ENCODE data around the gene CWC27. TPM values are rescaled to one million over a fixed set of nuclear protein-coding genes. Genes with fewer than 3 reads are reported as not detected.

CWC27 gene
- polyA plus RNA-seq, 1 of the 3 experiments (the other 2 are of a cell fraction): 6.6 TPM

GRCh38 chr5:64925123-64925522 lies 156.4 kb downstream of the CWC27 start (continued):
- TF ChIP-seq, protein P1, sequence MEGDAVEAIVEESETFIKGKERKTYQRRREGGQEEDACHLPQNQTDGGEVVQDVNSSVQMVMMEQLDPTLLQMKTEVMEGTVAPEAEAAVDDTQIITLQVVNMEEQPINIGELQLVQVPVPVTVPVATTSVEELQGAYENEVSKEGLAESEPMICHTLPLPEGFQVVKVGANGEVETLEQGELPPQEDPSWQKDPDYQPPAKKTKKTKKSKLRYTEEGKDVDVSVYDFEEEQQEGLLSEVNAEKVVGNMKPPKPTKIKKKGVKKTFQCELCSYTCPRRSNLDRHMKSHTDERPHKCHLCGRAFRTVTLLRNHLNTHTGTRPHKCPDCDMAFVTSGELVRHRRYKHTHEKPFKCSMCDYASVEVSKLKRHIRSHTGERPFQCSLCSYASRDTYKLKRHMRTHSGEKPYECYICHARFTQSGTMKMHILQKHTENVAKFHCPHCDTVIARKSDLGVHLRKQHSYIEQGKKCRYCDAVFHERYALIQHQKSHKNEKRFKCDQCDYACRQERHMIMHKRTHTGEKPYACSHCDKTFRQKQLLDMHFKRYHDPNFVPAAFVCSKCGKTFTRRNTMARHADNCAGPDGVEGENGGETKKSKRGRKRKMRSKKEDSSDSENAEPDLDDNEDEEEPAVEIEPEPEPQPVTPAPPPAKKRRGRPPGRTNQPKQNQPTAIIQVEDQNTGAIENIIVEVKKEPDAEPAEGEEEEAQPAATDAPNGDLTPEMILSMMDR (IDR thresholded peaks at IDR 0.05): no peak
- TF ChIP-seq, protein P2, sequence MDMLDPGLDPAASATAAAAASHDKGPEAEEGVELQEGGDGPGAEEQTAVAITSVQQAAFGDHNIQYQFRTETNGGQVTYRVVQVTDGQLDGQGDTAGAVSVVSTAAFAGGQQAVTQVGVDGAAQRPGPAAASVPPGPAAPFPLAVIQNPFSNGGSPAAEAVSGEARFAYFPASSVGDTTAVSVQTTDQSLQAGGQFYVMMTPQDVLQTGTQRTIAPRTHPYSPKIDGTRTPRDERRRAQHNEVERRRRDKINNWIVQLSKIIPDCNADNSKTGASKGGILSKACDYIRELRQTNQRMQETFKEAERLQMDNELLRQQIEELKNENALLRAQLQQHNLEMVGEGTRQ (IDR thresholded peaks at IDR 0.05; ENCODE audit: borderline replicate concordance, low read depth, low read length): no peak

- no peaks in the 10 kb centered on the region for H3K36me3 ChIP-seq (replicated peaks in 1 of 2; ENCODE audit: control insufficient read depth in 1 of 2, insufficient read depth in 2 of 2, low read length in 1 of 2)
- peaks cover 4% of the 10 kb centered on the region for H3F3A ChIP-seq (replicated peaks; ENCODE audit: insufficient read depth)
- no peaks in the 10 kb centered on the region for H3K79me2 ChIP-seq (ENCODE audit: insufficient read depth)
- ChIA-PET POLR2A (no interaction called here), CTCF (interaction anchor here (0.6 kb wide), 1 partner anchor 53 kb away, joined by 3 read pairs; no protein-coding TSS in a partner anchor)
- H3K4me3 ChIP-seq (ENCODE audit: low read depth in 2 of 2, low read length in 1 of 2): no peak overlapping the region
- no peak overlapping the region for H3K4me2 ChIP-seq
- TF ChIP-seq YY1 (IDR thresholded peaks at IDR 0.05; ENCODE audit: low read depth) (no peak), SIN3A (IDR thresholded peaks at IDR 0.05; ENCODE audit: borderline replicate concordance, low read depth, low read length) (no peak), FOSL2 (IDR thresholded peaks at IDR 0.05; ENCODE audit: borderline replicate concordance, low read depth) (no peak), RAD21 (IDR thresholded peaks at IDR 0.05; ENCODE audit: low read length) (no peak), TCF12 (IDR thresholded peaks at IDR 0.05) (no peak), GABPA (IDR thresholded peaks at IDR 0.05; ENCODE audit: low read depth) (no peak), GATA2 (CRISPR knock-in tag; IDR thresholded peaks at IDR 0.05) (no peak), CHD2 (IDR thresholded peaks at IDR 0.05; ENCODE audit: low read length, partially characterized antibody) (no peak), MEF2A (IDR thresholded peaks at IDR 0.05; ENCODE audit: borderline replicate concordance, low read depth) (no peak), REST (IDR thresholded peaks at IDR 0.05; ENCODE audit: low read depth, low read length) (no peak), NFIC (IDR thresholded peaks at IDR 0.05; ENCODE audit: borderline replicate concordance) (no peak), TAF1 (IDR thresholded peaks at IDR 0.05; ENCODE audit: borderline replicate concordance, low read depth, low read length) (no peak), ELF1 (IDR thresholded peaks at IDR 0.05) (no peak)
- TF ChIP-seq, protein P2 (IDR thresholded peaks at IDR 0.05; ENCODE audit: borderline replicate concordance, low read depth, low read length): no peak
- TF ChIP-seq, protein P3, sequence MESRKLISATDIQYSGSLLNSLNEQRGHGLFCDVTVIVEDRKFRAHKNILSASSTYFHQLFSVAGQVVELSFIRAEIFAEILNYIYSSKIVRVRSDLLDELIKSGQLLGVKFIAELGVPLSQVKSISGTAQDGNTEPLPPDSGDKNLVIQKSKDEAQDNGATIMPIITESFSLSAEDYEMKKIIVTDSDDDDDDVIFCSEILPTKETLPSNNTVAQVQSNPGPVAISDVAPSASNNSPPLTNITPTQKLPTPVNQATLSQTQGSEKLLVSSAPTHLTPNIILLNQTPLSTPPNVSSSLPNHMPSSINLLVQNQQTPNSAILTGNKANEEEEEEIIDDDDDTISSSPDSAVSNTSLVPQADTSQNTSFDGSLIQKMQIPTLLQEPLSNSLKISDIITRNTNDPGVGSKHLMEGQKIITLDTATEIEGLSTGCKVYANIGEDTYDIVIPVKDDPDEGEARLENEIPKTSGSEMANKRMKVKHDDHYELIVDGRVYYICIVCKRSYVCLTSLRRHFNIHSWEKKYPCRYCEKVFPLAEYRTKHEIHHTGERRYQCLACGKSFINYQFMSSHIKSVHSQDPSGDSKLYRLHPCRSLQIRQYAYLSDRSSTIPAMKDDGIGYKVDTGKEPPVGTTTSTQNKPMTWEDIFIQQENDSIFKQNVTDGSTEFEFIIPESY (IDR thresholded peaks at IDR 0.05; ENCODE audit: borderline replicate concordance, low read depth): no peak
- TF ChIP-seq, protein P1 (IDR thresholded peaks at IDR 0.05): no peak
- TF ChIP-seq, protein P4, sequence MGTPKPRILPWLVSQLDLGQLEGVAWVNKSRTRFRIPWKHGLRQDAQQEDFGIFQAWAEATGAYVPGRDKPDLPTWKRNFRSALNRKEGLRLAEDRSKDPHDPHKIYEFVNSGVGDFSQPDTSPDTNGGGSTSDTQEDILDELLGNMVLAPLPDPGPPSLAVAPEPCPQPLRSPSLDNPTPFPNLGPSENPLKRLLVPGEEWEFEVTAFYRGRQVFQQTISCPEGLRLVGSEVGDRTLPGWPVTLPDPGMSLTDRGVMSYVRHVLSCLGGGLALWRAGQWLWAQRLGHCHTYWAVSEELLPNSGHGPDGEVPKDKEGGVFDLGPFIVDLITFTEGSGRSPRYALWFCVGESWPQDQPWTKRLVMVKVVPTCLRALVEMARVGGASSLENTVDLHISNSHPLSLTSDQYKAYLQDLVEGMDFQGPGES (IDR thresholded peaks at IDR 0.05; ENCODE audit: low read depth, low read length): no peak
- no peak overlapping the region for H3K9ac ChIP-seq
- H3K4me1 ChIP-seq (ENCODE audit: control insufficient read depth in 1 of 2, insufficient read depth in 2 of 2, low read depth in 1 of 2, low read length in 1 of 2): no peaks in the 10 kb centered on the region
- no peaks in the 10 kb centered on the region for H3K9me3 ChIP-seq
- H3K9me2 ChIP-seq: no peaks in the 10 kb centered on the region
- no peaks in the 10 kb centered on the region for H3K27me3 ChIP-seq (ENCODE audit: insufficient read depth)
- H4K20me1 ChIP-seq (ENCODE audit: insufficient read depth): no peaks in the 10 kb centered on the region
- H2AFZ ChIP-seq (ENCODE audit: low read depth): no peak overlapping the region
- no peak for DNase-seq
- no peak overlapping the region for H3K27ac ChIP-seq (ENCODE audit: low read depth in 2 of 2, low read length in 1 of 2)
- 93% methylated on average over 1 of the region's 1 CpG for WGBS (ENCODE audit: low lambda C conversion rate)
These were observed 161.1 kb downstream of the CWC27 start for GRCh38 chr5:64929833-64930232.

Measured in SK-N-SH (cell line).